ENCODE data around the gene PARD3.

The PARD3 gene

DNA sequence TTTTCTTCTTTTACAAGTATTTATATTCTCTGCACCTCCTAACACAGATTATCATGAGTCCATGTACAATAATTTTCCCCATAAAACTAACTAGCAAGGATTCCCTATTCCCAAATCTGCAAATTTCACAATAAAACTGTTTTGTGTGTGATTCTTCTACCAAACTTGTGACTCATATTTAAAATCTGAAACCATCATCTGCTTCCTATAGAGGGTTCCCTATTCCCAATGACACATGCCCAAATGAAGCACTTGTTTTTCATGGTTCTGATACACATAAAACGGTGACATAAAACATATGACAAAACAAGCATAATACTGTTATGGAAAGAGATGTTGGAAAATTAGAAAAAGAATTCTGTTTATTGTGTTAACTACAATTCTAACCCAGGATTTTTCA is 657.6 kb downstream of the PARD3 start:
- in situ Hi-C loops (cut with MboI; ENCODE audit: low sequenced_read_pairs): no loop called here

DNA sequence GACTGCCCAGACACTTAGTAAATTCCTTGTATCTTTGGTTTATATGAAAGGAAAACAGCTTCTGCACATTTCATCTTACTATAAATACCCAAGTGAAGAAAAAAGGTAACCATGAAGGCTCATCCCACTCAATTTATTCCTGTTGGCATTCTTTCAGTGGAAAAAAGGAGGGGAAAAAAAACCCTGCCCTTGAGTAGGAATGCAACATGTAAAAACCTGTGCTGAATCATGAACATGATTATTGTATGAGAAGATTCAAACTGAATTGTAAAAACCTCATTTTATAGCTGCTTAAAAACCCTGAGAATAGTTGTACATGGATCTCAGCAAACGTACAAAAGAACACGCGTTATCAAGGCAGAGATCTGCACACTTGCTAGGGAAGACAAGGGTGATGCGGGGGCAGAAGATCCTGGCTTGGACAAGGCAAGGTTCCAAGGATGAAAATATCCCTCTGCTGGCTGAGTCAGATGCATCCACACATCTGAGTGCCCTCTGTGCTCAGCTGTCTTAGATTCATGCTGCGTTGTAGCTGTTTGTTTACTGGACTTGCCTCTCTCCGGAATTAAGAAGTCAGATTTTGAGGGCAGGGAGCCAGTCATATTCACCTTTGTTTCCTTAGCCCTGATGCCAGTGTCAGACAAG is 658.2 kb downstream of the PARD3 start:
- in situ Hi-C loops (cut with MboI; ENCODE audit: low sequenced_read_pairs): no loop called here

DNA sequence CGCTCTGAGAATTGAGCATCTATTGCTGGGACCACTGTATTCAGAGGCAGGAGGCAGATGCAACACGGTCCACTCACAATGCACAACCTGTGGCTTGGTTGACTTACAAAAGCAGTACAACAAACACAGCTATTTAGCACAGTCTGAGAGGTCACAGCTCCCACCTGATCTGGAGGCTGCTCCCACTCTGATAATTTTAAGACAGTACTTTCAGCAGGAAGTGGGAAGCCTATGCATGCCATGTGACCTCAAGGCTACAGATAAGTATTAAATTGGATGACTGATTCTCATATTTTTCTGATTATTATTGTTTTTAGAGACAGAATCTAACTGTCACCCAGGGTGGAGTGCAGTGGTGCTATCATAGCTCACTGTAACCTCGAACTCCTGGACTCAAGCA is 659.3 kb downstream of the PARD3 start:
- in situ Hi-C loops (cut with MboI; ENCODE audit: low sequenced_read_pairs): no loop called here

DNA sequence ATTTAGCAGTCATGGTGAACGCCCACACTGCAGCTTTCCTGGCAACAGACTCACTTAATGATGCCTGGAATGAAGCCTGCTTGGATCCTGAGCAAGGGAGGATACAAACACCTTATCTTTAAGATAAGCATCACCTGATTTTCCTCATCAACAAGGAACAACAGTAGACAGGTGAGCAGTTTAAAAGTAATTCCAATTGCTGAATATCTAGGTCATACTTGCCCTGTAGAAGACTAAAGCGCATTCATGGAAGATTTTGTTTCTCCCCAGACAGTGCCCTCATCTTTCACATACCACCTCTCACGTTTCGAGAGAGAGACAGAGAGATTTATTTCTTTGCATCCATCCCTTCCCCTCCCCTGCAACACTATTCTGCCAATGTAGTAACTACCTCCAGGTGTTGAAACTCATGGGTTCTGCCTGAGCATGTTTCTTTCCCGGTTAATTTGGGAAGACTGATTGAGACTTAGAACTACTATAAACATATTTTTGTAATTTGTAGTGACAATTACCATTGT is 660.7 kb downstream of the PARD3 start:
- in situ Hi-C loops (cut with MboI; ENCODE audit: low sequenced_read_pairs): no loop called here

DNA sequence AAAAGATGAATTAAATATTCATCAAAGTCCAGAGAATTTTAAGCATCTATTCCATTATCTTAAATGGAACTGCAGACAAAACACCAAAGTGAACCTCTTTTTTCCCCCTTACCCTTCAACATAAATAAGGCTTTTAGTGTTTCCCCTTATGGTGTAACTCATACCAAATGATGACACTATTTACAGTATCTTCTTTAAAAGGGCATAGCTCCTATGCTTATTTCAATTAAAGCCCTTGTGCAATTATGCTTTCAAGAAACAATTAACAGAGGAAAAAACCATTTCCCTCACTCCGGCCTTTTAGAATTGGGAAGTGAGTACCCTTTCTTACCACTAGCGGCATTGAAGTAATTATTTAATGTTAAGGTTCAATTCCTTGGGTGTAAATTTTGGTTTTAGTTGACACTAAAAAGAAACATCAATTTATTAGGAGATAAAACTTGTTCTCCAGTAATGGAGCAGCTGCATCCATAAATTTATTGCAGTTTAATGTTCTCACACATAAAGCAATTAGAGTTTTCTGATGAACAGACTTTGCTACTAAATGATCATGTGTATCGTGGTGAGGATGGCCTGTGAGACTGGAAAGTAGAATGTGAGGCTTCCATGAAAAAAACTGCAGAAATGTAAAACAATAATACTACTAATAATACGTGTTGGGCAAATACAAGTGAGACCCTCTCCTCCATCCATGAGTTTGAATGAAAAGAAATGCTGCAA is 661.3 kb downstream of the PARD3 start:
- in situ Hi-C loops (cut with MboI; ENCODE audit: low sequenced_read_pairs): no loop called here

DNA sequence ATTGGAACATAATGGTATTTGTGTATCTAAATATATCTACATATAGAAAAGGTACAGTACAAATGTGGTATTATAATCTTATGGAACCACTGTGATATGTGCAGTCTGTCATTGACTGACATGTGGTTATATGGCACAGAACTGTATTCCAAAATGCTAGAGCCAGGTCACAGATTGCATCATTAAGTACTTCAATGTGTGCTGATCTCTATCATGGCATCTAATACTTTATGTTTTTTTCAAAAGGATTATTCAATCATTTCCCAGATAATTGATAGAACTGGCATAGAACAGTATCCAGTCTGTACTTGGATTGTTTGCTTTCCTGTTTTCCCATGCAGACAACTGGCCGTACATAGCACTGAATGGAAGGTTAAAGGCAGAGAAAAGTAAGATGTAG is 662.7 kb downstream of the PARD3 start:
- in situ Hi-C loops (cut with MboI; ENCODE audit: low sequenced_read_pairs): no loop called here

DNA sequence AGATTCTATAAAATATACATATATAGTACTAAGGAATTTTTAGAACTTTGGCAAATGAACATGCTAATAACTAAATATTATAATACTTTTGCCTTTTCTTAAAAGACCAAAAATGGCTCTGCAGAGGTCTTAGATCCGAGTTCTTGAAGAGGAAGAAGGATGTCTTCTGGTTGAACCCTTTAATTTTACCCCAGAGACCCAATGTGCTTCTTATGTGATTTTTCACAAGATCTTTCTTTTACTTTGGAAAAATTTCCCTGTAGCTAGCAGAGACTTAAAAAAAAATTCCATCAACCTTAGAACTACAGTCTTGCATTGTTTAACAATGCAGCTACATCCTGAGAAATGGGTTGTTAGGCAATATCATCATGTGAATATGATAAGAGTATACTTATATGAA is 663.2 kb downstream of the PARD3 start:
- in situ Hi-C loops (cut with MboI; ENCODE audit: low sequenced_read_pairs): no loop called here

DNA sequence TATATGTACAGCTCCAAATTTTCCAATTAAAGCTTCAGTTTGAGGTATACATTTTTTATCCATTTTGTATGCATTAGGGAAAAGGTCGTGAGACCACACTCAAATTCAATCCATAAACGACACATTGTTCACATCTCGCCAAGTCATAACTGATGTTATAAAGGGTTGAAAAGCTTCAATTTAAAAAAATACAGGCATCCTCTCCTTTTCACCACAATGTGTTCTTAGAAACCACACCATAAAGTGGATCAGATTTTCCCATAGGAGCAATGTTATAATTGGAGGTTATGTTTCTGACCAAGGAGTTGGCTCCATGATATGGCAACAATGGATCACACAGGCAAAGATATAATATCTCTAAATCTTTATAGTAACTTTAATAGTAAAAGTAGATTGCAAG is 663.6 kb downstream of the PARD3 start:
- in situ Hi-C loops (cut with MboI; ENCODE audit: low sequenced_read_pairs): no loop called here

DNA sequence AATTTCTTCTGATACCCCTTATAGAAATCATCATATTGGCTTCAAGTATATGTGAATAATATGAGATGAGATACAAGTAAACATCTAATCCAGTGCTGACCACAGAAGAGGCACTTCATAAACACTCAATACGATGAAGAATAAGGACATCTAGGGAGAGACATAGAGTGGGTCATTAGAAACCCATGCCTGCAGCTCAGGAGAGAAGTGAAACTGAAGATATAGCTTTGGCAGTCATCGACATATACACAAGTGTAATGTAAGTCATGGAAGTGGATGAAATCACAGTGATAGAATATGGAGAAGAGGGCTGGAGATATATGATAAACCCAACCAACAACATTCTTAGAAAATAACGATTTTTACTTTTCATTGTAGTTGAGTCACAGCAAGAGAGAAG is 665.0 kb downstream of the PARD3 start:
- in situ Hi-C loops (cut with MboI; ENCODE audit: low sequenced_read_pairs): no loop called here

DNA sequence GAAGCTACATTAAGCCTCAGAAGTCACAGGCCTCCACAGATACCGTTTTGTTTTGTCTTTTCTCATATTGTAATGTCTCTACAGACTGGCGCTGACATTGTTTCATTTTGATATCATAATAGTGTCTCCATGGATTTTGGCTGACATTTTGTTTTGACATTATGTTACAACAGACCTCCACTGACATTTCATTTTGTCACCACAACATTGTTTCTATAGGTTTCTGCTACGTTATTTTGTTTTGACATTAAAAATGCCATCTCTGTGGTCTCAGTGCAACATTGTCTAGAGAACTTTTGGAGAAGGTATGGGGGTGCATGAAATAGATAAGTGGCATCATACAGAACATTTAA is 666.8 kb downstream of the PARD3 start:
- in situ Hi-C loops (cut with MboI; ENCODE audit: low sequenced_read_pairs): no loop called here

DNA sequence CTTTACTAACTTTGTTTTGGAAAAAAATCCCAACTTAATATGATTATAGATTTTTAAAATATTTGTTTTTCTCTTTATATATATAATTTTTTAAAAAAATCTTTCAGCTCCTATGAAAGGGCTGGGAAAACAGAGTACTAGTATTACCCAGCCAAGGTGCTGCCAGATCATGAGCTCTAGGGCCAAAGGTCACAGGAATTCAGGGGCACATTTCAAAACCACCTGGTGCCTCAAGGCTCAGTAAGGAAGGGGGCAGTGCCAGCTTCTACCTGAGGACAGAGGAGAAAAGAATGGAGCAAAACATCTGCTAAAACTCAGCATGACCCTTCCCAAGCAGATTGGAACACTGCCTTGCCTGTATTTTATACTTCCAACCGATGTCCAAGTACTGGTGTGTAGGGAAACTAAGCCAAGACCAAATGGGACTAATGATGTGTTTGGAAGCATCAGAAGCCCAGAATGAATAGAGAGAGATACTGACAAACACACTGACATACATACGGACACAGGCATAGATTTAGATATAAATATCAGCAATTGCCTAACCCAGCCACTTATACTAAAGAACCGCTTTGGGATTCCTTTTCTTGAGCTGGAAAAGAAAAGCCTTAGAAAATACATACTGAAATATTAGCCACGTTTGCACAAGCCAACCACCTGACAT is 667.3 kb downstream of the PARD3 start:
- in situ Hi-C loops (cut with MboI; ENCODE audit: low sequenced_read_pairs): no loop called here

DNA sequence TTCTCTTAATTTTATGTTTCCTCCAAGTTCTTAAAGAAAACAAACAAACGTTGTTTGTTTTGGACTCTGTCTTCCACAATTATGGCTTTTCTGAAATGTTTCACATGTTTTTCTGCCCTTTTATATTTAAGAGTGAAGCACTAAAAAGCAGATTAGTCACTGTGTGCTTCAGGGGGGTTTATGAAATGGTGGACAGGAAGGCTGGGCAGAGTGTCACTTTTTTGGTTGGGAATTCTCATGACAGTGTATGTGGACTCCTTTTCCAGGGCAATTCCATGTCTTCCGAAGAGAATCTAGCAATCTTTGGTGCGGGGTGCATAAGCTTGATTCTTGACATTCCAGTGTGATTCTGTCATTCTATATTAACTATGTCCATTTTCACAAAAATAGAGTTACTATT is 669.4 kb downstream of the PARD3 start:
- in situ Hi-C loops (cut with MboI; ENCODE audit: low sequenced_read_pairs): no loop called here

DNA sequence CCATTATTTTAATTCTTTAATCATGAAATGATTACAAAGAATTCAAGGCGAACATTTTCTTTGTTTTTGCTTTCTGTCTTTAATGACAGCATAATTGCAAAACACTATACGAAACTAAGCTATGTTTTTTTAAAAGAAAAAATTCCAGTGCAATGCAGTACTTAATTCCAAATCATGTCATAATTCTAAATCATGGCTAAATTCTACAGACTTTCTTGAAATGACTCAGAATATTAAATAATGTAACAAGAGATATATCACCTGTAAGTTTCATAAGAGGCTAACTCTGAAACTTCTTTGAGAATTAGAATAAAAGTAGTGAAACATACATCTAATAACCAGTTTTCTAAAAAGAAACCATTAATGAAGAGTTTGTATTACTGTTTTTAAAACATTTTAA is 671.6 kb downstream of the PARD3 start:
- in situ Hi-C loops (cut with MboI; ENCODE audit: low sequenced_read_pairs): no loop called here

DNA sequence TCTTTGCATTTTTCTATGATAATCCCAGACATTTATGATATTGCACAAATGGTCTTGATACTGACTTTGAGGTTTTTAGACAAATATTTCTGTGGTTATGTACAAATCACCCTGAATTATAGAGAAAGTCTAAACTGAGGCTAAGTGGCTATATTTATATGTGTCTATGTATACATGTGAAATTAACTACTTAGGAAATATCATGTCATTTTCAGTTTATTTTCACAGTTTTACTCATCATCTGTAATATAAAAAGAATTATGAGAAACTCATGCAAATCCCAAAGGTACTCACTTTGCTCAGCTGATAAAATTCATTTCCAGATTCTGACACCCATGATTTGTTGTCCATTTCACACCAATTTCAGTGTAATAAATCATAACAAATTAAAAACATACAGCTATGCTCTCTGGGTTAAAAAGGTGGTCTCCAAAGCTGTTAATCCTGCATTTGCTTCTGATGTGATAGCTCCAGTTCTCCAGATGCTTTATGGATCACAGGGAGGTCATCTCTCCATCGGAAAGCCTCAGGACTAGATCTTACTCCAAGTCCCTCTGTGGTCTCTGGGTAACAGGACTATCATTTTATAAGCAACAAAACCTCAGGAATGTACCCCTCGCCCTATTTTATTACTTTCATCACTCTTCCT is 673.9 kb downstream of the PARD3 start:
- in situ Hi-C loops (cut with MboI; ENCODE audit: low sequenced_read_pairs): no loop called here

DNA sequence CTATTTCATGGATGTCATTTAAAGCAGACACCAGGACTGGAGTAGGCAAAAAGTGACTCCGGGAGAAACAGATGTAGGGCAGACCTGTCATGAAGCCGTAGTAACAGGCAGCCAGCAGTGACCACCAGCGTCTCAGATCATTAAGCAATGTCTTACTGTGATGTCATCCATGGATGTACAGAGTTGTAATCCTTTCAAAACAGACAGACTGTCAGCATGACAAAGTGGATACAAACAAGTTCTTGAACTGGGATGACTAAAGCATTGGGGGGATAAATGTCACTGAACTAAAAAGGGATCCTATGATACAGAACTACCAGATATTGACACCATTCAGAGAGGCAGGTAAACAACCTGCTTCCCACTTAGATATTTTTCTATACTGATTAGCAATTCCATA is 675.5 kb downstream of the PARD3 start:
- in situ Hi-C loops (cut with MboI; ENCODE audit: low sequenced_read_pairs): no loop called here

DNA sequence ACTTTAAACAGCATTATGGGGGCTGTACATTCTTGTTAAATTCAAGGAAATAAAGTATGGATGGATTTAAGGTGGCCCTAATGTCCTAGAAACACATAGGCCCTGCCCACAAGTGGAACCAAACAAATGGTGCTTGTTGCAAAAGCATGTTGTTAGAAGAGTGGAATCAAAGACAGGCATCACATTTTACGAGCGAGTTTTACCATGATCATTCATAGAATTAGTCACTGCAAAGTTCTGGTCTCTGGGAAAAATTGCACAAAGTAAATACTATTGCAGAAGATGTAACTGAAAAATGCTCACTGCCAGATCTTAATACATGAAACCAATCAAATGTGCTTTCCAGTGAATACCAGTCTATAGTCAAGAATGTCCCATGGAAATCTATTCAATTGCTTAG is 677.1 kb downstream of the PARD3 start:
- in situ Hi-C loops (cut with MboI; ENCODE audit: low sequenced_read_pairs): no loop called here

DNA sequence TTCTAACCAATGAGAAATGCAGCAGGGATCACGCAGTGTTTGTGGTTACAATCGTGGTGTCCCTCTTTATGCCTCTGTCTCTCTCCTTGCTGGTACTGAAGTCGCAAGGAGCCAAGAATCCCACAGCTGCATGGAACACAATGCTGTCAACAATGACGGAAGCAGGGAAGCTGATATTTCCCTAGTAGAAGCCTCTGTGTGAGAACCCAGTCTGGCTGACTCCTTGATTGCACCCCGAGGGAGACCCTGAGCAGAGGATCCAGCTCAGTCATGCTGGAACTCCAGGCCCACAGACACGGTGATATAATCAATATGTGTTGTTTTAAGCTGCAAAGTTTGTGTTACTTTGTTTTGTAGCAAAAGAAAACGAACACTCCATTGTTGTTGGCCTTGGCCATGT is 677.9 kb downstream of the PARD3 start:
- in situ Hi-C loops (cut with MboI; ENCODE audit: low sequenced_read_pairs): no loop called here

DNA sequence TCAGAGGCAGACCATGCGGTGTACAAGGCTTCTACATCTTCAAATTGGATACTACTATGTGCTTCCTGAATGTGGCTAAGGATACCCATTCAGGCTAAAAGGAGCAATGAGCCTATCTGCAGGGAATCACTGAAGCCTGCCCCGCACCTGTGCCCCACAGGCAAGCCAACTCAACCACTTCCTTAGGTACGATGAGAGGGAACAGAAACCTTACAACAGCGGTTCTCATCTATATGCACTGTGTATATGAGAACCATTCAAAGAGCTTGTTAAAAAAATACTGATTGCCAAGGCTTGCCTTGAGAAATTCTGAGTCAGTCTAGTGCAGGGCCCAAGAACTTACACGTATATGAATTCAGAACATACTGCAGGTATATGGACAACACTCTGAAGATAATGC is 679.6 kb downstream of the PARD3 start:
- in situ Hi-C loops (cut with MboI; ENCODE audit: low sequenced_read_pairs): no loop called here

DNA sequence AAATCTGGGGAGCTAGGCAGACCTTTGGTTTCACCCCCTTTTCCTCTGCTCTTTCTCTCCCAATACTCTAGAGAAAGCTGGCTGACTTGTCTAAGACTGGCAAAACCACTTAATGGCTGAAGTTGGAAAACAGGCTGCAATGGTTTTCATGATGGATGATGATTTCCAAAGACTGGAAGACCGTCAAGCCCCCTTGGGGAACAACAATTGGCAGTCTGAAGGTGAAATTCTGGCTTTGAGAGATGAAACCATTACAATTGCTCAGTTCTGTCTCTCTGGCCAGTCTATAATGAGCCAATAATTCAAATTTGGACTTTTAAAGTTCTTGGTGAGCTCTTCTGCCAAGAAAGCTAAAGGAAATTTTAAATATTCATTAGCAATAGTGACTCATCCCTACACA is 680.5 kb downstream of the PARD3 start:
- in situ Hi-C loops (cut with MboI; ENCODE audit: low sequenced_read_pairs): no loop called here

DNA sequence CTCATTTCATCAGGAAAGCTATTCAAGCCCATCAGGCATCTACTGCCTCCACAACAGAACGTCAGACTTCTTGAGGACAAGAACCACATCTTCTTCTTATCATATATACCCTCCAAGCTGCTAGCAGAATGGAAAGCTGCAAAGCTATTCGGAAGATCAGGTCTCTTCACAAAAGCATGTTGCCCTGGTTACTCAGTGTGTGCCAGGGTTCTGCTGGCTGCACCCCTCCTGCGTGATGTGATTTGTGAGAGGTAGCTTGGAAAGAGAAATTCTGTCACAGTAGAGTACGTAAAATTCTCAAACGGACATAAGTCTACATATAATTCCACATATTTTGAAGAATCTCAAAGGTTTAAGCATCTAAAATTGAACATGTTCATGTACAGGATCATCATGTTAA is 681.7 kb downstream of the PARD3 start:
- in situ Hi-C loops (cut with MboI; ENCODE audit: low sequenced_read_pairs): no loop called here

DNA sequence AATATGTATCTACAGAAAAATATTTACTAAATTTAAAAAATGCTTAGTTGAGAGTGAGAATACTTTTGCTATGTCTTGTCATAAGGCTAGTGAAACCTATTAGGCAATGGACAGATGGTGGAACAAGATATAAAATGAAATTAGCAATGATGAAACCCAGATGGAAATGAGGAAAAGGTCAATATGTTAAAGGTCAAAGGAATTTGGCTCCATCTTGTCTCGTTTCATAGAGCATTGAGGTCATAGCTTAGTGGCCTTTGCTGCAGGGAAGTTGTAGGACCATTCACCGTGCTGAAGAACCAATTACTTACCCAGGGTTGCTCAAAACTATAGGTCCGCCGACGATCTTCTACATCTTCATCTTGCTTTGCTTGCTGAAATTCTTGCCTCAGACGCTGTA is 683.9 kb downstream of the PARD3 start:
- in situ Hi-C loops (cut with MboI; ENCODE audit: low sequenced_read_pairs): no loop called here

DNA sequence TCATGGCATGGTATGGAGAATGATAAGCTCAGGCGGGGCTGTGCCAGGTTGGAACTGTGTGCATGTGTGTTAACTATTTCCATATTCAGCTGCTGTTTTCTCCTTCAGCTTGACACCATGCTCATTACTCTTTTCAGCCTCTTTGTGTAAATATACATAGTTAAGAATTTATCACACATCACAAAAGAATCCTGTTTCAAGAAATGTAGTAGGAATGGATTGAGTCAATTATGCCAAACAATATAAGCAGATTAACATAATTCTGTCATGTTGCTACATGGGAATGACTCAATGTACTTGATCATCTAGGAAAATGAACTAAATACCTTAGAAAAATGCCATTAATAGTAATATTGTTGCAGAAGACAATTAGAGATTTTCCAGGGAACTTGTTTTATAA is 687.4 kb downstream of the PARD3 start:
- in situ Hi-C loops (cut with MboI; ENCODE audit: low sequenced_read_pairs): no loop called here
